WTC11 (cell line): ENCODE results near the gene PRR5. TPM values are rescaled to one million over a fixed set of nuclear protein-coding genes. Genes with fewer than 3 reads are reported as not detected.

ENCODE experiments used
- ATAC-seq: fragments of 200-7000 bp; cut with Tn5 transposase; 2 replicates; pipeline ENCODE4 v1.10.0; 2021; ENCODE audit warnings: mild to moderate bottlenecking, moderate library complexity
- CTCF ChIA-PET: fragments of 300-600 bp; sonication (Branson Sonifier 250); formaldehyde crosslinking; loops from one replicate; lab custom pipeline; 2021; ENCODE audit warnings: antibody characterized with exemption; lab: Charles Lee
- POLR2A ChIA-PET: fragments of 350-600 bp; sonication (Branson Sonifier 250); formaldehyde crosslinking; loops from one replicate; lab custom pipeline; 2021; ENCODE audit warnings: antibody characterized with exemption; lab: Charles Lee
- DNase-seq: peaks from one replicate; pipeline ENCODE4 v3.0.0; 2021; ENCODE audit warnings: low spot score
- H3K27ac Mint-ChIP-seq: 2 replicates; pipeline ENCODE4 v1.8.0; 2021; ENCODE audit warnings: mixed read lengths
- H3K27me3 Mint-ChIP-seq: 2 replicates; pipeline ENCODE4 v1.8.0; 2021; ENCODE audit warnings: low read depth, mild to moderate bottlenecking, moderate library complexity, mixed read lengths
- H3K36me3 Mint-ChIP-seq: 2 replicates; pipeline ENCODE4 v1.8.0; 2021; ENCODE audit warnings: mixed read lengths
- H3K4me1 Mint-ChIP-seq: 2 replicates; pipeline ENCODE4 v1.8.0; 2022; ENCODE audit warnings: mixed read lengths
- H3K4me3 Mint-ChIP-seq: 2 replicates; pipeline ENCODE4 v1.8.0; 2021; ENCODE audit warnings: mild to moderate bottlenecking, moderate library complexity, mixed read lengths
- H3K9me3 Mint-ChIP-seq: 2 replicates; pipeline ENCODE4 v1.8.0; 2021; ENCODE audit warnings: mixed read lengths
- CREB1 ChIP-seq: sonication (generic); formaldehyde crosslinking; IDR thresholded peaks from 2 replicates; pipeline ENCODE4 v1.8.0; 2023; ENCODE audit warnings: mild to moderate bottlenecking, missing genetic modification reagents
- ELF4 ChIP-seq: sonication (generic); formaldehyde crosslinking; IDR thresholded peaks from 2 replicates; pipeline ENCODE4 v1.8.1; 2022; ENCODE audit warnings: low read depth, mild to moderate bottlenecking, moderate library complexity, missing genetic modification reagents
- JAZF1 ChIP-seq: fragments of 250-450 bp; sonication (Bioruptor Pico); IDR thresholded peaks from 2 replicates; pipeline ENCODE4 v1.9.0; 2021; ENCODE audit warnings: moderate library complexity, mild to moderate bottlenecking, inconsistent platforms
- KAT7 ChIP-seq: sonication (generic); formaldehyde crosslinking; IDR thresholded peaks from 2 replicates; pipeline ENCODE4 v1.8.1; 2023; ENCODE audit warnings: missing genetic modification reagents, mild to moderate bottlenecking, borderline replicate concordance
- MXD4 ChIP-seq: fragments of 250-450 bp; sonication (Bioruptor Pico); IDR thresholded peaks from 2 replicates; pipeline ENCODE4 v1.8.0; 2021; ENCODE audit warnings: mild to moderate bottlenecking, moderate library complexity, borderline replicate concordance
- NR3C1 ChIP-seq: sonication (generic); formaldehyde crosslinking; conservative IDR thresholded peaks from 2 replicates; pipeline ENCODE4 v1.8.1; 2023; ENCODE audit warnings: low read depth, mild to moderate bottlenecking, missing genetic modification reagents
- OVOL2 ChIP-seq: fragments of 250-450 bp; sonication (Bioruptor Pico); IDR thresholded peaks from 2 replicates; pipeline ENCODE4 v1.9.0; 2021; ENCODE audit warnings: mild to moderate bottlenecking, borderline replicate concordance
- SMAD4 ChIP-seq: sonication (generic); formaldehyde crosslinking; IDR thresholded peaks from 2 replicates; pipeline ENCODE4 v1.8.0; 2022; ENCODE audit warnings: mild to moderate bottlenecking, missing genetic modification reagents
- SOX15 ChIP-seq: fragments of 250-450 bp; sonication (Bioruptor Pico); IDR thresholded peaks from 2 replicates; pipeline ENCODE4 v1.9.0; 2021; ENCODE audit warnings: mild to moderate bottlenecking
- TP53 ChIP-seq: sonication (generic); formaldehyde crosslinking; IDR thresholded peaks from 2 replicates; pipeline ENCODE4 v1.8.1; 2023; ENCODE audit warnings: mild to moderate bottlenecking, missing genetic modification reagents
- ZNF138 ChIP-seq: sonication (generic); formaldehyde crosslinking; conservative IDR thresholded peaks from 2 replicates; pipeline ENCODE4 v1.8.1; 2022; ENCODE audit warnings: mild to moderate bottlenecking, moderate library complexity, missing genetic modification reagents
- ZNF416 ChIP-seq: fragments of 250-450 bp; sonication (Bioruptor Pico); IDR thresholded peaks from 2 replicates; pipeline ENCODE4 v1.9.0; 2021; ENCODE audit warnings: mild to moderate bottlenecking, inconsistent platforms
- ZNF671 ChIP-seq: fragments of 250-450 bp; sonication (Bioruptor Pico); IDR thresholded peaks from 2 replicates; pipeline ENCODE4 v1.8.0; 2021; ENCODE audit warnings: mild to moderate bottlenecking
- total RNA-seq: library from RNA; stranded (reverse); gene quantifications from 3 replicates; pipeline ENCODE4 v1.2.3, GENCODE V29; 2021
- TF ChIP-seq, protein P1 (sequence below): sonication (generic); formaldehyde crosslinking; IDR thresholded peaks from 2 replicates; pipeline ENCODE4 v1.8.1; 2022; ENCODE audit warnings: low read depth, mild to moderate bottlenecking, moderate library complexity, missing genetic modification reagents, borderline replicate concordance
- TF ChIP-seq, protein P2 (sequence below): sonication (generic); formaldehyde crosslinking; conservative IDR thresholded peaks from 2 replicates; pipeline ENCODE4 v1.8.1; 2022; ENCODE audit warnings: mild to moderate bottlenecking, missing genetic modification reagents
- TF ChIP-seq, protein P3 (sequence below): fragments of 250-450 bp; sonication (Bioruptor Pico); IDR thresholded peaks from 2 replicates; pipeline ENCODE4 v1.9.0; 2021; ENCODE audit warnings: mild to moderate bottlenecking
- TF ChIP-seq, protein P4 (sequence below): fragments of 200-600 bp; IDR thresholded peaks from 2 replicates; pipeline ENCODE4 v1.8.0; 2022; ENCODE audit warnings: antibody characterized with exemption
- TF ChIP-seq, protein P5 (sequence below): sonication (generic); formaldehyde crosslinking; IDR thresholded peaks from 2 replicates; pipeline ENCODE4 v1.8.1; 2023; ENCODE audit warnings: mild to moderate bottlenecking, missing genetic modification reagents
- TF ChIP-seq, protein P6 (sequence below): sonication (generic); formaldehyde crosslinking; conservative IDR thresholded peaks from 2 replicates; pipeline ENCODE4 v1.8.1; 2023; ENCODE audit warnings: mild to moderate bottlenecking, low read depth, missing genetic modification reagents, moderate library complexity
- TF ChIP-seq, protein P7 (sequence below): sonication (generic); formaldehyde crosslinking; IDR thresholded peaks from 2 replicates; pipeline ENCODE4 v1.8.0; 2022; ENCODE audit warnings: mild to moderate bottlenecking, missing genetic modification reagents

Gene PRR5
- total RNA-seq, 1 experiment from 2014 or later = 15.6 TPM

DNA sequence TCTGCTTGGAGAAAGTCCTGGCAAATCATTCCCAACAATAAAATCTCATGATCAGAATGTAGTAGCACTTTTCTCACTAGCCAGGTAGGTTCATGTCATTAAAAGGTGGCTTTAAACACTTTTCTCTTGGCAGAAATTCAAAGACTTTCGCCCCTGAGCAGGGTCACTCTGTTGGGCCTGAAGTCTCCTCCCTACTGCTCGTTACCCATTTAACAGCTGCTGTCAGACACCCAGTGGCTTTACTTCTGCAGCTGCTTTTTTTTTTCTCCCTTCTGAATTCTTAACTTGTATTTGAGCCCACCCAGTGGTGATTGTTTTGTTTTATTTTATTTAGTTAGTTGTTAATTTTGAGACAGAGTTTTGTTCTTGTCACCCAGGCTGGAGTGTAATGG lies 75.4 kb downstream of the PRR5 start (continued):
- TF ChIP-seq, protein P1, sequence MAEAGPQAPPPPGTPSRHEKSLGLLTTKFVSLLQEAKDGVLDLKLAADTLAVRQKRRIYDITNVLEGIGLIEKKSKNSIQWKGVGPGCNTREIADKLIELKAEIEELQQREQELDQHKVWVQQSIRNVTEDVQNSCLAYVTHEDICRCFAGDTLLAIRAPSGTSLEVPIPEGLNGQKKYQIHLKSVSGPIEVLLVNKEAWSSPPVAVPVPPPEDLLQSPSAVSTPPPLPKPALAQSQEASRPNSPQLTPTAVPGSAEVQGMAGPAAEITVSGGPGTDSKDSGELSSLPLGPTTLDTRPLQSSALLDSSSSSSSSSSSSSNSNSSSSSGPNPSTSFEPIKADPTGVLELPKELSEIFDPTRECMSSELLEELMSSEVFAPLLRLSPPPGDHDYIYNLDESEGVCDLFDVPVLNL (CRISPR knock-in tag) = no peak
- TF ChIP-seq, protein P2, sequence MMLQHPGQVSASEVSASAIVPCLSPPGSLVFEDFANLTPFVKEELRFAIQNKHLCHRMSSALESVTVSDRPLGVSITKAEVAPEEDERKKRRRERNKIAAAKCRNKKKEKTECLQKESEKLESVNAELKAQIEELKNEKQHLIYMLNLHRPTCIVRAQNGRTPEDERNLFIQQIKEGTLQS (CRISPR knock-in tag) = no peak
- TF ChIP-seq SMAD4 (CRISPR knock-in tag) (no peak), TP53 (no peak)

DNA sequence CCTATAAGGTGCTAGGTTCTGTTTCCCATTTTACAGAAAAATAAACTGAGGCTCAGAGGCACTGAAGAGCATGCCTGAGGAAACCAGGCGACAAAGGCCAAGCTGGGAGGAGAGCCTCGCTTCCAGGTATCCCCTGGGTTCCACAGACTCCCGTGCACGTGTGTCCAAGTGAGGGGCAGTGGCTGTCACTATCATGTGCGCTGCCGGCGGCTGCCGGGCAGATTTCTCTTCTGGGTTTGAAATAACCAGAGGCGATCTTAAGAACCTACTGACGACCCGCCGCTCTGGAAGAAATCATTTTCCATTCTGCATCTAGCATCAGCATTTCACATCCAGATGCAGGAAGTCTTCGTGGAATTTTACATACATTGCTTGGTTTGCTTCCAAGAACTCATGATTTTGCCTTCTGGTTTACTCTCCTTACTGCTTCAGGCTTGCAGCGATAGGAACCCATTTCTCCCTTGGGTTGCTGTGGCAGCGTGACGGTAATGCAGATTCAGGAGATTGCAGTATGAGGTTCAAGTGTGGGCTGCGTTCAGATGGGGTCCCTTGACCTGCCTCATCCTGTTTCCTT lies 79.0 kb downstream of the PRR5 start:
- ChIA-PET CTCF (no interaction called here), POLR2A (no interaction called here)
- peaks cover 7% of the 10 kb centered on the region for H3K36me3 Mint-ChIP-seq
- ATAC-seq (no peak), DNase-seq (no peak)
- peaks cover 21% of the 10 kb centered on the region for H3K4me1 Mint-ChIP-seq
- H3K27me3 Mint-ChIP-seq = no peaks in the 10 kb centered on the region
- TF ChIP-seq JAZF1 (CRISPR knock-in tag) (no peak), OVOL2 (CRISPR knock-in tag) (no peak)
- TF ChIP-seq, protein P3, sequence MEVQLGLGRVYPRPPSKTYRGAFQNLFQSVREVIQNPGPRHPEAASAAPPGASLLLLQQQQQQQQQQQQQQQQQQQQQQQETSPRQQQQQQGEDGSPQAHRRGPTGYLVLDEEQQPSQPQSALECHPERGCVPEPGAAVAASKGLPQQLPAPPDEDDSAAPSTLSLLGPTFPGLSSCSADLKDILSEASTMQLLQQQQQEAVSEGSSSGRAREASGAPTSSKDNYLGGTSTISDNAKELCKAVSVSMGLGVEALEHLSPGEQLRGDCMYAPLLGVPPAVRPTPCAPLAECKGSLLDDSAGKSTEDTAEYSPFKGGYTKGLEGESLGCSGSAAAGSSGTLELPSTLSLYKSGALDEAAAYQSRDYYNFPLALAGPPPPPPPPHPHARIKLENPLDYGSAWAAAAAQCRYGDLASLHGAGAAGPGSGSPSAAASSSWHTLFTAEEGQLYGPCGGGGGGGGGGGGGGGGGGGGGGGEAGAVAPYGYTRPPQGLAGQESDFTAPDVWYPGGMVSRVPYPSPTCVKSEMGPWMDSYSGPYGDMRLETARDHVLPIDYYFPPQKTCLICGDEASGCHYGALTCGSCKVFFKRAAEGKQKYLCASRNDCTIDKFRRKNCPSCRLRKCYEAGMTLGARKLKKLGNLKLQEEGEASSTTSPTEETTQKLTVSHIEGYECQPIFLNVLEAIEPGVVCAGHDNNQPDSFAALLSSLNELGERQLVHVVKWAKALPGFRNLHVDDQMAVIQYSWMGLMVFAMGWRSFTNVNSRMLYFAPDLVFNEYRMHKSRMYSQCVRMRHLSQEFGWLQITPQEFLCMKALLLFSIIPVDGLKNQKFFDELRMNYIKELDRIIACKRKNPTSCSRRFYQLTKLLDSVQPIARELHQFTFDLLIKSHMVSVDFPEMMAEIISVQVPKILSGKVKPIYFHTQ (CRISPR knock-in tag) = no peak
- H3K9me3 Mint-ChIP-seq = peaks cover 5% of the 10 kb centered on the region; the same call in 1 of the 2 replicates
- H3K27ac Mint-ChIP-seq = peak overlapping the region; percentile 32; the same call in 1 of the 2 replicates
- no peak overlapping the region for H3K4me3 Mint-ChIP-seq

DNA sequence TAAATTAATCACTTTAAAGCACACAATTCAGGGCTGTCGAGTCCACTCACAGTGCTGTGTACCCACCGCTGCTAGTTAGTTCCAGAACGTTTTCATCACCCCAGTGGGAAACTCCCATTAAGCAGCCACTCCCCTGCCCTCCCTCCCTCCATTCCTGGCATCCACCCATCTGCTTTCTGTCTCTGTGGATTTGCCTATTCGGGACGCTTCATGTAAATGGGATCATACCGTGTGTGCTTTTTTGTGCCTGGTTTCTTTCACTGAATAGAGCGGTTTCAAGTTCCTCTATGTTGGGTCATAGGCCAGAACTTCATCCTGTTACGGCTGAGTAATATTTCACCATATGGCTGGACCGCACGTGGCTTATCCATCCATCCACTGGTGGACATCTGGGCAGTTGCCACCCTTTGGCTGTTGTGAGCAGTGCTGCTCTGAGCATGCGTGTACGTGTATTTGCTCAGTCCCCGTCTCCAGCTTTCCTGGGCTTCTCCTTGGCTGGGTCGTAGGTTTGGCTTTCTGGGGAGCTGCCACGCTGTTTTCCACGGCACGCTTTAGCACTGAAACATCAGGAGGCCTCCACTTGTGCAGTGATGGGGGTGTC lies 80.5 kb downstream of the PRR5 start:
- Mint-ChIP-seq H3K27ac (0 out of 2 replicates have a peak overlapping the region, but pooled peaks have one; percentile 10), H3K9me3 (peaks cover 5% of the 10 kb centered on the region; the same call in 1 of the 2 replicates), H3K4me3 (no peak overlapping the region), H3K27me3 (no peaks in the 10 kb centered on the region), H3K4me1 (peaks cover 12% of the 10 kb centered on the region), H3K36me3 (peaks cover 15% of the 10 kb centered on the region)
- DNase-seq (no peak), ATAC-seq (no peak)
- ChIA-PET CTCF (interaction anchor here (1.6 kb wide), 1 partner anchor 38 kb away, joined by 7 read pairs; no protein-coding TSS in a partner anchor), POLR2A (no interaction called here)
- no peak for TF ChIP-seq MXD4 (CRISPR knock-in tag)
- no peak for TF ChIP-seq NR3C1 (CRISPR knock-in tag)
- TF ChIP-seq, protein P4, sequence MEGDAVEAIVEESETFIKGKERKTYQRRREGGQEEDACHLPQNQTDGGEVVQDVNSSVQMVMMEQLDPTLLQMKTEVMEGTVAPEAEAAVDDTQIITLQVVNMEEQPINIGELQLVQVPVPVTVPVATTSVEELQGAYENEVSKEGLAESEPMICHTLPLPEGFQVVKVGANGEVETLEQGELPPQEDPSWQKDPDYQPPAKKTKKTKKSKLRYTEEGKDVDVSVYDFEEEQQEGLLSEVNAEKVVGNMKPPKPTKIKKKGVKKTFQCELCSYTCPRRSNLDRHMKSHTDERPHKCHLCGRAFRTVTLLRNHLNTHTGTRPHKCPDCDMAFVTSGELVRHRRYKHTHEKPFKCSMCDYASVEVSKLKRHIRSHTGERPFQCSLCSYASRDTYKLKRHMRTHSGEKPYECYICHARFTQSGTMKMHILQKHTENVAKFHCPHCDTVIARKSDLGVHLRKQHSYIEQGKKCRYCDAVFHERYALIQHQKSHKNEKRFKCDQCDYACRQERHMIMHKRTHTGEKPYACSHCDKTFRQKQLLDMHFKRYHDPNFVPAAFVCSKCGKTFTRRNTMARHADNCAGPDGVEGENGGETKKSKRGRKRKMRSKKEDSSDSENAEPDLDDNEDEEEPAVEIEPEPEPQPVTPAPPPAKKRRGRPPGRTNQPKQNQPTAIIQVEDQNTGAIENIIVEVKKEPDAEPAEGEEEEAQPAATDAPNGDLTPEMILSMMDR = no peak
- no peak for TF ChIP-seq ZNF416 (CRISPR knock-in tag)
- no peak for TF ChIP-seq SOX15
- TF ChIP-seq, protein P5, sequence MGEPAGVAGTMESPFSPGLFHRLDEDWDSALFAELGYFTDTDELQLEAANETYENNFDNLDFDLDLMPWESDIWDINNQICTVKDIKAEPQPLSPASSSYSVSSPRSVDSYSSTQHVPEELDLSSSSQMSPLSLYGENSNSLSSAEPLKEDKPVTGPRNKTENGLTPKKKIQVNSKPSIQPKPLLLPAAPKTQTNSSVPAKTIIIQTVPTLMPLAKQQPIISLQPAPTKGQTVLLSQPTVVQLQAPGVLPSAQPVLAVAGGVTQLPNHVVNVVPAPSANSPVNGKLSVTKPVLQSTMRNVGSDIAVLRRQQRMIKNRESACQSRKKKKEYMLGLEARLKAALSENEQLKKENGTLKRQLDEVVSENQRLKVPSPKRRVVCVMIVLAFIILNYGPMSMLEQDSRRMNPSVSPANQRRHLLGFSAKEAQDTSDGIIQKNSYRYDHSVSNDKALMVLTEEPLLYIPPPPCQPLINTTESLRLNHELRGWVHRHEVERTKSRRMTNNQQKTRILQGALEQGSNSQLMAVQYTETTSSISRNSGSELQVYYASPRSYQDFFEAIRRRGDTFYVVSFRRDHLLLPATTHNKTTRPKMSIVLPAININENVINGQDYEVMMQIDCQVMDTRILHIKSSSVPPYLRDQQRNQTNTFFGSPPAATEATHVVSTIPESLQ = no peak
- no peak for TF ChIP-seq KAT7 (CRISPR knock-in tag)
- TF ChIP-seq, protein P6, sequence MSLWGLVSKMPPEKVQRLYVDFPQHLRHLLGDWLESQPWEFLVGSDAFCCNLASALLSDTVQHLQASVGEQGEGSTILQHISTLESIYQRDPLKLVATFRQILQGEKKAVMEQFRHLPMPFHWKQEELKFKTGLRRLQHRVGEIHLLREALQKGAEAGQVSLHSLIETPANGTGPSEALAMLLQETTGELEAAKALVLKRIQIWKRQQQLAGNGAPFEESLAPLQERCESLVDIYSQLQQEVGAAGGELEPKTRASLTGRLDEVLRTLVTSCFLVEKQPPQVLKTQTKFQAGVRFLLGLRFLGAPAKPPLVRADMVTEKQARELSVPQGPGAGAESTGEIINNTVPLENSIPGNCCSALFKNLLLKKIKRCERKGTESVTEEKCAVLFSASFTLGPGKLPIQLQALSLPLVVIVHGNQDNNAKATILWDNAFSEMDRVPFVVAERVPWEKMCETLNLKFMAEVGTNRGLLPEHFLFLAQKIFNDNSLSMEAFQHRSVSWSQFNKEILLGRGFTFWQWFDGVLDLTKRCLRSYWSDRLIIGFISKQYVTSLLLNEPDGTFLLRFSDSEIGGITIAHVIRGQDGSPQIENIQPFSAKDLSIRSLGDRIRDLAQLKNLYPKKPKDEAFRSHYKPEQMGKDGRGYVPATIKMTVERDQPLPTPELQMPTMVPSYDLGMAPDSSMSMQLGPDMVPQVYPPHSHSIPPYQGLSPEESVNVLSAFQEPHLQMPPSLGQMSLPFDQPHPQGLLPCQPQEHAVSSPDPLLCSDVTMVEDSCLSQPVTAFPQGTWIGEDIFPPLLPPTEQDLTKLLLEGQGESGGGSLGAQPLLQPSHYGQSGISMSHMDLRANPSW = no peak
- no peak for TF ChIP-seq ZNF671 (CRISPR knock-in tag)
- no peak for TF ChIP-seq ELF4 (CRISPR knock-in tag)
- no peak for TF ChIP-seq OVOL2 (CRISPR knock-in tag)
- TF ChIP-seq ZNF138 (CRISPR knock-in tag) = no peak
- TF ChIP-seq, protein P7, sequence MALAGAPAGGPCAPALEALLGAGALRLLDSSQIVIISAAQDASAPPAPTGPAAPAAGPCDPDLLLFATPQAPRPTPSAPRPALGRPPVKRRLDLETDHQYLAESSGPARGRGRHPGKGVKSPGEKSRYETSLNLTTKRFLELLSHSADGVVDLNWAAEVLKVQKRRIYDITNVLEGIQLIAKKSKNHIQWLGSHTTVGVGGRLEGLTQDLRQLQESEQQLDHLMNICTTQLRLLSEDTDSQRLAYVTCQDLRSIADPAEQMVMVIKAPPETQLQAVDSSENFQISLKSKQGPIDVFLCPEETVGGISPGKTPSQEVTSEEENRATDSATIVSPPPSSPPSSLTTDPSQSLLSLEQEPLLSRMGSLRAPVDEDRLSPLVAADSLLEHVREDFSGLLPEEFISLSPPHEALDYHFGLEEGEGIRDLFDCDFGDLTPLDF = no peak
- no peak for TF ChIP-seq CREB1 (CRISPR knock-in tag)
- no peak for TF ChIP-seq TP53
